ENCODE results near the gene GP1BB.

GRCh38 chr22:19765477-19766239 lies 42.3 kb downstream of the GP1BB start:
- TF ChIP-seq CTCF (IDR thresholded peaks at IDR 0.05) (no peak), POLR2A (IDR thresholded peaks at IDR 0.05) (no peak)
